Osteocyte (in vitro differentiated cells): ENCODE measurements around the gene PSAPL1. TPM values are rescaled to one million over a fixed set of nuclear protein-coding genes. Genes with fewer than 3 reads are reported as not detected.
A peak's percentile ranks its signal among the peaks of the same experiment; 100 is the strongest.

Source experiments
- DNase-seq: peaks from one replicate; pipeline ENCODE4 v3.0.0; 2021; ENCODE audit warnings: mixed read lengths; ENCODE audit not compliant: unreplicated experiment; ENCODE audit errors: extremely low spot score
- H3K27ac Mint-ChIP-seq: one replicate; pipeline ENCODE4 v1.8.0; 2021; ENCODE audit warnings: mild to moderate bottlenecking, mixed read lengths; ENCODE audit not compliant: unreplicated experiment
- H3K27me3 Mint-ChIP-seq: one replicate; pipeline ENCODE4 v1.8.0; 2021; ENCODE audit warnings: mixed read lengths; ENCODE audit not compliant: unreplicated experiment
- H3K36me3 Mint-ChIP-seq: one replicate; pipeline ENCODE4 v1.8.0; 2021; ENCODE audit warnings: mixed read lengths; ENCODE audit not compliant: unreplicated experiment
- H3K4me1 Mint-ChIP-seq: one replicate; pipeline ENCODE4 v1.8.0; 2021; ENCODE audit warnings: mixed read lengths; ENCODE audit not compliant: unreplicated experiment
- H3K4me3 Mint-ChIP-seq: one replicate; pipeline ENCODE4 v1.8.0; 2021; ENCODE audit warnings: mild to moderate bottlenecking, moderate library complexity, mixed read lengths; ENCODE audit not compliant: unreplicated experiment
- H3K9me3 Mint-ChIP-seq: one replicate; pipeline ENCODE4 v1.8.0; 2021; ENCODE audit warnings: mixed read lengths; ENCODE audit not compliant: unreplicated experiment
- total RNA-seq: library from RNA; stranded (reverse); gene quantifications from 2 replicates; pipeline ENCODE4 v1.2.1, GENCODE V29; 2021
- TF ChIP-seq, protein P1 (sequence below): fragments of 200-600 bp; sonication (generic); IDR thresholded peaks from 2 replicates; pipeline ENCODE4 v1.5.0; 2021; ENCODE audit warnings: antibody characterized with exemption, mild to moderate bottlenecking, moderate library complexity

Gene PSAPL1
- total RNA-seq, 1 donor from 2014 or later = not detected

DNA sequence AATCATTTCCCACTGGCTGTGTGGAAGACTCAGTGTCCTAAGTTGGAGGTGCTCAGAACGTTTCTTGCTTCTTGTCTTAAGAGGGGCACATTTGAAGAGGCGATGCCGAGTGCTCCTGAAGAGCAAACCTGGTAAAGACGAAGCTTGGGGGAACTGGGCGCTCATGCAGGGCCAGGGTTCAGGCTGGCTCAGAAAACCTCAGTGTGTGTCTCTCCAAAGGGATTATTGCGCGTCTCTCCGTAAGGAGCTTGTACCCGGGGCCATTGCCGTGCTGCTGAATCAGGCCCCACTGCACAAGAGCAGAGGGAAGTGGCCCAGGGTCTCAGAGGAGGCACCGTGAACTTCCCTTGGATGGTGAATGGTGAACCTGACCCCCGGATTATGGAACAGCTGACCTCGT lies 44.4 kb downstream of the PSAPL1 start:
- no peak overlapping the region for H3K27ac Mint-ChIP-seq
- DNase-seq = peak; percentile 44
- TF ChIP-seq, protein P1, sequence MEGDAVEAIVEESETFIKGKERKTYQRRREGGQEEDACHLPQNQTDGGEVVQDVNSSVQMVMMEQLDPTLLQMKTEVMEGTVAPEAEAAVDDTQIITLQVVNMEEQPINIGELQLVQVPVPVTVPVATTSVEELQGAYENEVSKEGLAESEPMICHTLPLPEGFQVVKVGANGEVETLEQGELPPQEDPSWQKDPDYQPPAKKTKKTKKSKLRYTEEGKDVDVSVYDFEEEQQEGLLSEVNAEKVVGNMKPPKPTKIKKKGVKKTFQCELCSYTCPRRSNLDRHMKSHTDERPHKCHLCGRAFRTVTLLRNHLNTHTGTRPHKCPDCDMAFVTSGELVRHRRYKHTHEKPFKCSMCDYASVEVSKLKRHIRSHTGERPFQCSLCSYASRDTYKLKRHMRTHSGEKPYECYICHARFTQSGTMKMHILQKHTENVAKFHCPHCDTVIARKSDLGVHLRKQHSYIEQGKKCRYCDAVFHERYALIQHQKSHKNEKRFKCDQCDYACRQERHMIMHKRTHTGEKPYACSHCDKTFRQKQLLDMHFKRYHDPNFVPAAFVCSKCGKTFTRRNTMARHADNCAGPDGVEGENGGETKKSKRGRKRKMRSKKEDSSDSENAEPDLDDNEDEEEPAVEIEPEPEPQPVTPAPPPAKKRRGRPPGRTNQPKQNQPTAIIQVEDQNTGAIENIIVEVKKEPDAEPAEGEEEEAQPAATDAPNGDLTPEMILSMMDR = no peak
- no peaks in the 10 kb centered on the region for H3K36me3 Mint-ChIP-seq
- peaks cover 22% of the 10 kb centered on the region for H3K27me3 Mint-ChIP-seq
- H3K9me3 Mint-ChIP-seq = no peaks in the 10 kb centered on the region
- H3K4me3 Mint-ChIP-seq = no peak overlapping the region
- H3K4me1 Mint-ChIP-seq = peaks cover 5% of the 10 kb centered on the region

DNA sequence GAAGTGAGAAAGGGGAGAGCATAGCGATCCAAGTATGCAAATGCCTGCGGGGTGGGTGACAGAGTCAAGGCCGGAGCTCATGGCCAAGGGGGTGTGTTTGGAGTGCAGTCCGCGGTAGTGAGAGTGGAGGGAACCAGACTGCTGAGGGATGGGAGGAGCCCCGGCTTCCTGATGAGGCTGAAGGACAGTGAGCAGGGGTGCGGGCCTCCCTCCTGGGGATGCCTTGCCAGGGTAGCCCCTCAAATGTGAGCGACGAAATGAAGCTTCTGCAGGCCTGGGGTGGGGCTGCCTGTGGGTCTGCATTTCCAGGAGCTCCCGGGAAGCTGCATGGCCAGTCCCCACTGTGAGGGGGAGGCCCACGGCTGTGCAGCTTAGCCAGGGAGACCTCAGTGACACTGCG lies 45.0 kb downstream of the PSAPL1 start:
- H3K4me1 Mint-ChIP-seq = peaks cover 5% of the 10 kb centered on the region
- H3K27me3 Mint-ChIP-seq = peaks cover 22% of the 10 kb centered on the region
- H3K4me3 Mint-ChIP-seq = no peak overlapping the region
- TF ChIP-seq, protein P1 = no peak
- no peaks in the 10 kb centered on the region for H3K36me3 Mint-ChIP-seq
- H3K27ac Mint-ChIP-seq = no peak overlapping the region
- no peak for DNase-seq
- H3K9me3 Mint-ChIP-seq = no peaks in the 10 kb centered on the region

DNA sequence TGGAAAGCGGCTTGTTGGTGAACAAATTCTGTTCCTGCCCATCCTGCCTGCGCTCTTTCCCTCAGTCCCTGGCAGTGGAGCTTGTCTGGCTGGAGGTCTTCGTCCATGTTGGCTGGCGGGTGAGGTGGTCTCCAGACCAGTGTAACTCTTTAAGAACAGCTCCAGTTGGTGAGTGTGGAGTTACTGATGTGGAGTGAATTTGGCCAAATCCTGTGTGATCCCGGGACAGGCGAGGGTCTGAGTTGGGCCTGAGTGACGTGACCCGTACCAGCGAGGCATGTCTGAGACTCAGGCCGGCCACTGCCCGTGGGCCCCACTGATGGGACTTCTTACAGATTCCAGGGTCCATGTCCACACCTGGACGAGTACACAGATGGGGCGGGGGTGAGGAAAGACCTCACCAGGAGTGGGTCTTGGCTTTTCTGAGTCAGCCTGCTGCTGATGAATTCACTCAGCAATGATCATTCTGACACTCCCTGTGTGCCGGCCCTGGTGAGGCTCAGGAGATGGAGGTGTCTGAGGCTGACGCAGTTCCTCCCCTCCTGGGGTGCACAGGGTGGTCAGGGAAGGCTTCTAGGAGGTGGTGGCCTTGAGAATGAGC lies 45.5 kb downstream of the PSAPL1 start:
- peaks cover 22% of the 10 kb centered on the region for H3K27me3 Mint-ChIP-seq
- H3K27ac Mint-ChIP-seq = no peak overlapping the region
- H3K9me3 Mint-ChIP-seq = no peaks in the 10 kb centered on the region
- DNase-seq = peak; percentile 81
- TF ChIP-seq, protein P1 = no peak
- H3K36me3 Mint-ChIP-seq = no peaks in the 10 kb centered on the region
- peaks cover 5% of the 10 kb centered on the region for H3K4me1 Mint-ChIP-seq
- no peak overlapping the region for H3K4me3 Mint-ChIP-seq

DNA sequence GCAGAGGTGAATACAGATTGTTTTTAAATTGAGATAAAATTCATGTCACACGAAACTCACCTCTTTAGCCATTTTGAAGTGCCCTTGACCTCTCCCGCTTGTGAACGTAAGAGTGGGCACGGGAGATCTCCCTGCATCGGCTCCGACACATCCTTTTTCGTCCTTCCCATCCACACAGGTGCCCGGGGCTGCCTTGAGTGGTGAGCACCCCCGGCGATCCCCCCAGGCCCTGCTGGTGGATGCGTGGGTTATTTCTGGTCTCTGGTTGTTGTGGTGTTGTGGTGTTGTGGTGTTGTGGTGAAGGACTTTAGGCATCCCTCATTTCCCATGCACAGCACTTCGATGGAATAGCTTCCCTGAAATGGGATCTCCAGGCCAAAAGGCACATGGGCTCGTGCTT lies 46.1 kb downstream of the PSAPL1 start:
- Mint-ChIP-seq H3K4me3 (no peak overlapping the region), H3K4me1 (peaks cover 5% of the 10 kb centered on the region), H3K9me3 (no peaks in the 10 kb centered on the region), H3K27me3 (peaks cover 19% of the 10 kb centered on the region), H3K36me3 (no peaks in the 10 kb centered on the region), H3K27ac (no peak overlapping the region)
- TF ChIP-seq, protein P1 = no peak
- peak; percentile 68 for DNase-seq

DNA sequence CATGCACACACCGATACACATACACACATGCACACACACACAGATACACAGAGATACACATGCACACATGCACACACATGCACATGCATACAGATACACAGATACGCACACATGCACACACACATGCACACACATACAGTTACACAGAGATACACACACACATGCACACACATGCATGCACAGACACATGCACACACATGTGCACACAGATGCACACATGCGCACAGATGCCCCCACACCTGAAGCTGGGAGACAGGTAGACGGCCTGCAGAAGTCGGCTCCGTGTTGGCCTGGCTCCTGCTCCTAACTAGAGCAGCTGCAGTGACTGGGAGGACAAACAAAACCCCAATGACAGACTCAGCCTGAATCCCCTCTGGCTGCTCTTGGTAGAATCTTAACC lies 46.8 kb downstream of the PSAPL1 start:
- DNase-seq = peak; percentile 64
- TF ChIP-seq, protein P1 = no peak
- Mint-ChIP-seq H3K36me3 (no peaks in the 10 kb centered on the region), H3K27ac (no peak overlapping the region), H3K4me1 (peaks cover 2% of the 10 kb centered on the region), H3K4me3 (no peak overlapping the region), H3K27me3 (peaks cover 14% of the 10 kb centered on the region), H3K9me3 (no peaks in the 10 kb centered on the region)
